ENCODE measurements around the gene CENPL.

DNA sequence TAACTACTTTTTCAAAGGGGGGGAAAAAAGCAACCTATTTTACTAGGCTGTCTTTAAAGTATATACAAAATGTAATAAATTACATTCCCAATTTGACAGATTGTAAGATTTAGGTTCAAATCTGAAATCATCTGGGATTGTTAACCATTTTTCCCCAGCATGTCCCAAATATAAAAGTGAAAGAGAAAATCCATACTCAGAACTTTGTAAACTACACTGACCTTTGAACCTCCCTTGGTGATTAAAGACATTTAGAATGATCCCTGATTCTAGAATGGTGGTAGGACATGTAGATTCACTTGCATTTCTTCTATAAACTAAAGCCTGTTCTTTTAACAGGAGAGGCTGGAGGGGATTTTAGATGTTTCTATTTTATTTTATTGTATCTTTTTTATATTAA lies 70.9 kb downstream of the CENPL start:
- TF ChIP-seq, protein P1, sequence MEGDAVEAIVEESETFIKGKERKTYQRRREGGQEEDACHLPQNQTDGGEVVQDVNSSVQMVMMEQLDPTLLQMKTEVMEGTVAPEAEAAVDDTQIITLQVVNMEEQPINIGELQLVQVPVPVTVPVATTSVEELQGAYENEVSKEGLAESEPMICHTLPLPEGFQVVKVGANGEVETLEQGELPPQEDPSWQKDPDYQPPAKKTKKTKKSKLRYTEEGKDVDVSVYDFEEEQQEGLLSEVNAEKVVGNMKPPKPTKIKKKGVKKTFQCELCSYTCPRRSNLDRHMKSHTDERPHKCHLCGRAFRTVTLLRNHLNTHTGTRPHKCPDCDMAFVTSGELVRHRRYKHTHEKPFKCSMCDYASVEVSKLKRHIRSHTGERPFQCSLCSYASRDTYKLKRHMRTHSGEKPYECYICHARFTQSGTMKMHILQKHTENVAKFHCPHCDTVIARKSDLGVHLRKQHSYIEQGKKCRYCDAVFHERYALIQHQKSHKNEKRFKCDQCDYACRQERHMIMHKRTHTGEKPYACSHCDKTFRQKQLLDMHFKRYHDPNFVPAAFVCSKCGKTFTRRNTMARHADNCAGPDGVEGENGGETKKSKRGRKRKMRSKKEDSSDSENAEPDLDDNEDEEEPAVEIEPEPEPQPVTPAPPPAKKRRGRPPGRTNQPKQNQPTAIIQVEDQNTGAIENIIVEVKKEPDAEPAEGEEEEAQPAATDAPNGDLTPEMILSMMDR (IDR thresholded peaks at IDR 0.05; ENCODE audit: insufficient read depth, low read length) = no peak
- TF ChIP-seq POLR2AphosphoS5 (IDR thresholded peaks at IDR 0.05; ENCODE audit: low read depth) (no peak), GABPA (IDR thresholded peaks at IDR 0.05; ENCODE audit: low read depth) (no peak), SPI1 (IDR thresholded peaks at IDR 0.05; ENCODE audit: borderline replicate concordance, low read depth) (no peak)
- TF ChIP-seq, protein P2, sequence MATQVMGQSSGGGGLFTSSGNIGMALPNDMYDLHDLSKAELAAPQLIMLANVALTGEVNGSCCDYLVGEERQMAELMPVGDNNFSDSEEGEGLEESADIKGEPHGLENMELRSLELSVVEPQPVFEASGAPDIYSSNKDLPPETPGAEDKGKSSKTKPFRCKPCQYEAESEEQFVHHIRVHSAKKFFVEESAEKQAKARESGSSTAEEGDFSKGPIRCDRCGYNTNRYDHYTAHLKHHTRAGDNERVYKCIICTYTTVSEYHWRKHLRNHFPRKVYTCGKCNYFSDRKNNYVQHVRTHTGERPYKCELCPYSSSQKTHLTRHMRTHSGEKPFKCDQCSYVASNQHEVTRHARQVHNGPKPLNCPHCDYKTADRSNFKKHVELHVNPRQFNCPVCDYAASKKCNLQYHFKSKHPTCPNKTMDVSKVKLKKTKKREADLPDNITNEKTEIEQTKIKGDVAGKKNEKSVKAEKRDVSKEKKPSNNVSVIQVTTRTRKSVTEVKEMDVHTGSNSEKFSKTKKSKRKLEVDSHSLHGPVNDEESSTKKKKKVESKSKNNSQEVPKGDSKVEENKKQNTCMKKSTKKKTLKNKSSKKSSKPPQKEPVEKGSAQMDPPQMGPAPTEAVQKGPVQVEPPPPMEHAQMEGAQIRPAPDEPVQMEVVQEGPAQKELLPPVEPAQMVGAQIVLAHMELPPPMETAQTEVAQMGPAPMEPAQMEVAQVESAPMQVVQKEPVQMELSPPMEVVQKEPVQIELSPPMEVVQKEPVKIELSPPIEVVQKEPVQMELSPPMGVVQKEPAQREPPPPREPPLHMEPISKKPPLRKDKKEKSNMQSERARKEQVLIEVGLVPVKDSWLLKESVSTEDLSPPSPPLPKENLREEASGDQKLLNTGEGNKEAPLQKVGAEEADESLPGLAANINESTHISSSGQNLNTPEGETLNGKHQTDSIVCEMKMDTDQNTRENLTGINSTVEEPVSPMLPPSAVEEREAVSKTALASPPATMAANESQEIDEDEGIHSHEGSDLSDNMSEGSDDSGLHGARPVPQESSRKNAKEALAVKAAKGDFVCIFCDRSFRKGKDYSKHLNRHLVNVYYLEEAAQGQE (IDR thresholded peaks at IDR 0.05; ENCODE audit: insufficient replicate concordance, low read depth) = no peak
